IMR-90 (cell line): ENCODE data around the gene TCP11. TPM values are rescaled to one million over a fixed set of nuclear protein-coding genes. Genes with fewer than 3 reads are reported as not detected.

Source experiments
- ATAC-seq: fragments of 200-7000 bp; cut with Tn5 transposase; 2 replicates; pipeline ENCODE4 v1.9.1; 2020; ENCODE audit warnings: low read depth, mild to moderate bottlenecking, moderate library complexity
- BruUV-seq: library from RNA; stranded (reverse); fragments of 400-500 nt; replicated peaks from 2 replicates; lab custom pipeline; 2021; lab: Mats Ljungman, UMichigan
- CTCF ChIA-PET: fragments of 300-600 bp; formaldehyde crosslinking; extraction: SDS; loops from one replicate; lab custom pipeline; 2021; ENCODE audit warnings: antibody characterized with exemption; lab: Yijun Ruan, JAX
- POLR2A ChIA-PET: fragments of 300-600 bp; sonication (Branson Sonifier 250); formaldehyde crosslinking; loops from one replicate; lab custom pipeline; 2022; ENCODE audit warnings: antibody characterized with exemption; ENCODE audit not compliant: unreplicated experiment; lab: Charles Lee
- DNase-seq: peaks from one replicate; pipeline ENCODE4 v3.0.0; 2013
- H2AFZ ChIP-seq: replicated peaks from 2 replicates; pipeline ENCODE3; 2013; ENCODE audit warnings: low read length, mild to moderate bottlenecking; ENCODE audit not compliant: poor library complexity
- H2AK5ac ChIP-seq: 2 replicates; pipeline ENCODE4 v1.6.1; 2013; ENCODE audit warnings: low read depth, low read length, inconsistent platforms
- H2AK9ac ChIP-seq: replicated peaks from 2 replicates; pipeline ENCODE3; 2013; ENCODE audit warnings: mild to moderate bottlenecking, low read depth, low read length, moderate library complexity; ENCODE audit not compliant: poor library complexity
- H2BK120ac ChIP-seq: 2 replicates; pipeline ENCODE4 v1.6.1; 2013; ENCODE audit warnings: low read depth, low read length, inconsistent platforms
- H2BK15ac ChIP-seq: 3 replicates; pipeline ENCODE4 v1.6.1; 2013; ENCODE audit warnings: low read depth, low read length, inconsistent platforms
- H2BK20ac ChIP-seq: 2 replicates; pipeline ENCODE4 v1.6.1; 2013; ENCODE audit warnings: low read depth, mild to moderate bottlenecking, inconsistent platforms, low read length, moderate library complexity
- H2BK5ac ChIP-seq: 2 replicates; pipeline ENCODE4 v1.6.1; 2013; ENCODE audit warnings: mild to moderate bottlenecking, low read depth, low read length, inconsistent platforms; ENCODE audit not compliant: poor library complexity, severe bottlenecking
- H3K14ac ChIP-seq: replicated peaks from 2 replicates; pipeline ENCODE4 v1.6.1; 2013; ENCODE audit warnings: low read depth, low read length, inconsistent platforms
- H3K18ac ChIP-seq: 2 replicates; pipeline ENCODE4 v1.6.1; 2013; ENCODE audit warnings: low read depth, low read length, control low read depth
- H3K23ac ChIP-seq: 2 replicates; pipeline ENCODE4 v1.6.1; 2013; ENCODE audit warnings: low read depth, low read length, inconsistent platforms
- H3K27ac ChIP-seq: 2 replicates; pipeline ENCODE4 v1.5.1; 2013; ENCODE audit warnings: mild to moderate bottlenecking, control low read depth, low read length; ENCODE audit not compliant: insufficient read depth
- H3K27me3 ChIP-seq: 2 replicates; pipeline ENCODE4 v1.6.1; 2013; ENCODE audit warnings: low read length; ENCODE audit not compliant: control insufficient read depth, insufficient read depth
- H3K36me3 ChIP-seq: 2 replicates; pipeline ENCODE4 v1.6.1; 2013; ENCODE audit warnings: low read length, mixed read lengths; ENCODE audit not compliant: control insufficient read depth, insufficient read depth
- H3K4ac ChIP-seq: 2 replicates; pipeline ENCODE4 v1.6.1; 2013; ENCODE audit warnings: low read depth, low read length, inconsistent platforms
- H3K4me1 ChIP-seq: 2 replicates; pipeline ENCODE4 v1.6.1; 2013; ENCODE audit warnings: low read length, mixed read lengths; ENCODE audit not compliant: control insufficient read depth, insufficient read depth
- H3K4me2 ChIP-seq: 2 replicates; pipeline ENCODE4 v1.6.1; 2013; ENCODE audit warnings: low read depth, mild to moderate bottlenecking, control low read depth, low read length, moderate library complexity
- H3K4me3 ChIP-seq: 2 replicates; pipeline ENCODE4 v1.5.1; 2013; ENCODE audit warnings: low read depth, mild to moderate bottlenecking, control low read depth, low read length, moderate library complexity; ENCODE audit not compliant: insufficient read depth
- H3K56ac ChIP-seq: 2 replicates; pipeline ENCODE4 v1.6.1; 2013; ENCODE audit warnings: low read length, inconsistent platforms; ENCODE audit not compliant: insufficient read depth; ENCODE audit errors: extremely low read depth
- H3K79me1 ChIP-seq, 2 experiments: 2 replicates each; pipeline ENCODE4 v1.6.1; 2013; ENCODE audit warnings: low read length in 2 of 2, inconsistent platforms in 1 of 2, low read depth in 1 of 2
- H3K9ac ChIP-seq: 2 replicates; pipeline ENCODE4 v1.6.1; 2013; ENCODE audit warnings: low read depth, low read length, control low read depth
- H3K9me1 ChIP-seq: 2 replicates; pipeline ENCODE4 v1.6.1; 2013; ENCODE audit warnings: low read length, inconsistent platforms; ENCODE audit not compliant: insufficient read depth
- H3K9me3 ChIP-seq: 2 replicates; pipeline ENCODE4 v1.6.1; 2013; ENCODE audit warnings: low read length; ENCODE audit not compliant: control insufficient read depth, insufficient read depth
- H4K20me1 ChIP-seq: 2 replicates; pipeline ENCODE4 v1.6.1; 2013; ENCODE audit warnings: low read length, inconsistent platforms; ENCODE audit not compliant: insufficient read depth
- H4K5ac ChIP-seq: 2 replicates; pipeline ENCODE4 v1.6.1; 2013; ENCODE audit warnings: mild to moderate bottlenecking, low read depth, low read length, control low read depth
- H4K8ac ChIP-seq, 2 experiments: 2 replicates each; pipeline ENCODE4 v1.6.1; 2013; ENCODE audit warnings: low read depth in 2 of 2, low read length in 2 of 2, control low read depth in 1 of 2, inconsistent platforms in 1 of 2
- H4K91ac ChIP-seq: 2 replicates; pipeline ENCODE4 v1.6.1; 2013; ENCODE audit warnings: low read depth, low read length, inconsistent platforms; ENCODE audit not compliant: insufficient read depth
- BHLHE40 ChIP-seq: fragments of 150-350 bp; IDR thresholded peaks from 2 replicates; pipeline ENCODE4 v1.6.1; 2016; ENCODE audit warnings: mild to moderate bottlenecking, low read depth, low read length
- CEBPB ChIP-seq: IDR thresholded peaks from 2 replicates; pipeline ENCODE4 v1.6.1; 2012; ENCODE audit warnings: low read depth, low read length, improper control_type of control experiment
- CHD1 ChIP-seq: IDR thresholded peaks from 2 replicates; pipeline ENCODE4 v1.6.1; 2012; ENCODE audit warnings: low read depth, low read length, improper control_type of control experiment
- ELK1 ChIP-seq: fragments of 150-350 bp; IDR thresholded peaks from 2 replicates; pipeline ENCODE4 v1.6.1; 2016; ENCODE audit warnings: low read depth, mild to moderate bottlenecking, low read length, moderate library complexity, borderline replicate concordance
- FOS ChIP-seq: fragments of 150-350 bp; IDR thresholded peaks from 2 replicates; pipeline ENCODE4 v1.6.1; 2016; ENCODE audit warnings: low read depth, low read length
- MAFK ChIP-seq: IDR thresholded peaks from 2 replicates; pipeline ENCODE4 v1.6.1; 2012; ENCODE audit warnings: low read depth, low read length, improper control_type of control experiment
- MAZ ChIP-seq: IDR thresholded peaks from 2 replicates; pipeline ENCODE4 v1.6.1; 2012; ENCODE audit warnings: low read depth, mild to moderate bottlenecking, low read length, improper control_type of control experiment, moderate library complexity, borderline replicate concordance
- POLR2A ChIP-seq: IDR thresholded peaks from 2 replicates; pipeline ENCODE4 v1.6.1; 2012; ENCODE audit warnings: mild to moderate bottlenecking, low read depth, low read length
- RAD21 ChIP-seq: IDR thresholded peaks from 2 replicates; pipeline ENCODE4 v1.6.1; 2012; ENCODE audit warnings: low read length, improper control_type of control experiment
- RCOR1 ChIP-seq: IDR thresholded peaks from 2 replicates; pipeline ENCODE4 v1.6.1; 2012; ENCODE audit warnings: mild to moderate bottlenecking, low read length, improper control_type of control experiment; ENCODE audit not compliant: insufficient replicate concordance
- RFX5 ChIP-seq: IDR thresholded peaks from 2 replicates; pipeline ENCODE4 v1.8.0; 2012; ENCODE audit warnings: low read depth, mild to moderate bottlenecking, low read length, moderate library complexity
- SMC3 ChIP-seq: fragments of 150-350 bp; IDR thresholded peaks from 2 replicates; pipeline ENCODE4 v1.6.1; 2016; ENCODE audit warnings: low read depth, mild to moderate bottlenecking, antibody characterized with exemption, low read length, moderate library complexity
- USF2 ChIP-seq: fragments of 150-350 bp; IDR thresholded peaks from 2 replicates; pipeline ENCODE4 v1.6.1; 2017; ENCODE audit warnings: mild to moderate bottlenecking, antibody characterized with exemption, low read length, low read depth
- WGBS, 2 experiments: methylation state at CpG; one replicate each; pipeline versions ENCODE4 v1.1.5 to v1.1.7; 2013; ENCODE audit warnings: missing lambda C conversion rate in 2 of 2; ENCODE audit not compliant: insufficient read length in 1 of 2; ENCODE audit errors: extremely low coverage in 2 of 2; 5-methylcytosine and 5-hydroxymethylcytosine counted together
- dilution Hi-C: fragments of 300-500 bp; cut with HindIII; formaldehyde crosslinking; loops from one replicate; pipeline ENCODE4 v1.14.3; 2018; ENCODE audit warnings: low sequenced_read_pairs; ENCODE audit not compliant: unreplicated experiment
- in situ Hi-C: fragments of 300-500 bp; cut with MboI; formaldehyde crosslinking; loops from 3 replicates; pipeline ENCODE4 v1.14.3; 2019; ENCODE audit warnings: low sequenced_read_pairs, inconsistent platforms, mixed read lengths
- intact Hi-C: fragments of 100-400 bp; cut with micrococcal nuclease; formaldehyde crosslinking; loops from 2 replicates; pipeline ENCODE4 v1.10.0; 2022
- polyA plus RNA-seq, 3 experiments: library from polyadenylated mRNA; depleted of rRNA; stranded (reverse); fragments of >200 nt; gene quantifications; 2 replicates each; pipeline ENCODE4 v1.2.3, GENCODE V29; 2012; ENCODE audit warnings: low replicate concordance in 1 of 3
- total RNA-seq: library from RNA; depleted of rRNA; stranded (reverse); fragments of >200 nt; gene quantifications from 2 replicates; pipeline ENCODE4 v1.2.3, GENCODE V29; 2012

The TCP11 gene
- total and polyA plus RNA-seq, 2 of the 4 experiments (the other 2 are of a cell fraction) = 0.34 to 0.36 TPM

GRCh38 chr6:35124356-35124755, 16.8 kb downstream of the TCP11 start:
- Histone ChIP-seq H4K91ac (no peak overlapping the region), H3K18ac (no peak overlapping the region), H3K27ac (no peak overlapping the region), H4K5ac (no peak overlapping the region), H3K36me3 (no peaks in the 10 kb centered on the region), H3K9me1 (no peaks in the 10 kb centered on the region), H3K9ac (no peak overlapping the region), H2BK20ac (no peak overlapping the region), H2BK120ac (no peak overlapping the region), H2BK5ac (no peak overlapping the region), H4K8ac (no peak overlapping the region), H3K4me2 (no peak overlapping the region), H3K79me1 (no peaks in the 10 kb centered on the region), H2AFZ (no peak overlapping the region), H2BK15ac (no peak overlapping the region), H3K4me3 (no peak overlapping the region), H3K4ac (no peak overlapping the region), H3K14ac (no peak overlapping the region), H3K9me3 (peaks cover 7% of the 10 kb centered on the region), H3K27me3 (peaks cover 18% of the 10 kb centered on the region), H3K56ac (no peak overlapping the region), H3K23ac (no peak overlapping the region), H2AK5ac (no peak overlapping the region), H3K4me1 (no peaks in the 10 kb centered on the region), H4K20me1 (no peaks in the 10 kb centered on the region), H2AK9ac (no peak overlapping the region)
- DNase-seq = no peak
- no TSS peak for BruUV-seq
- intact Hi-C loops = no loop called here
- CTCF ChIA-PET = no interaction called here
- no peak for ATAC-seq
- dilution Hi-C loops = no loop called here
- no peak for TF ChIP-seq FOS
- no peak for TF ChIP-seq SMC3
- no peak for TF ChIP-seq BHLHE40
- no peak for TF ChIP-seq CEBPB
- TF ChIP-seq CHD1 = no peak
- no peak for TF ChIP-seq POLR2A
- no peak for TF ChIP-seq MAFK
- no peak for TF ChIP-seq ELK1
- no peak for TF ChIP-seq USF2
- no peak for TF ChIP-seq MAZ
- no peak for TF ChIP-seq RCOR1
- no peak for TF ChIP-seq RAD21
- TF ChIP-seq RFX5 = no peak
- in situ Hi-C loops = no loop called here
- no CpG with 5 or more reads among the region's 1 CpG for WGBS, 2 experiments
- POLR2A ChIA-PET = no interaction called here
